HG02938 (cell line): ENCODE data around the gene SLC6A19.

Experiments used
- ATAC-seq: cut with Tn5 transposase; IDR thresholded peaks from one replicate; pipeline ENCODE4 v1.9.1; 2021; ENCODE audit warnings: mild to moderate bottlenecking, moderate library complexity; ENCODE audit not compliant: unreplicated experiment

SLC6A19 gene

DNA sequence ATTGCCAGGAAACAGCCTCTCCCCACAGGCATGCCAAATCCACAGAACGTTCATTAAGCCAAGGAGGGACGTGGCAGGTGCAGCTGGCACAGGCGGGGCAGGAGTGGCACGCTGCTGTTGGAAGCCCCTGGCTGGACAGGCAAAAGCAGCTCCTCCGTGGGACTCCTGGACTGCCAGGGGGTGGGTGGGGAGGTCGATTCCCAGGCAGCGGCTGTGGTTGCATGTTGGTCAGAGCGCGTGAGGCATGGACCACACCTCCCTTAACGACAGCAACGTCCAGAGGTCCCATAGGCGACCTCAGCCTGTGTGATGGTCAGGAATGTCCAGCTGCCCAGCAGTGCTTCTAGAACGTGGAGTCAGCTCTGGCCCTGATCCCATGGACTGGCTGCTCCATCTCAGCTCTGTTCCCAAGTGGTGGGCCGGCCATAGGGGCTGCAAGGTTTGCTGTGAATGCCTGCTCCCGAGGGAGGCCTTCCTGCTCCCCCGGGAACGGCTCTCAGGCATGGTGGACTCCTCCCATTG, 6.9 kb downstream of the SLC6A19 start:
- ATAC-seq, result no peak

DNA sequence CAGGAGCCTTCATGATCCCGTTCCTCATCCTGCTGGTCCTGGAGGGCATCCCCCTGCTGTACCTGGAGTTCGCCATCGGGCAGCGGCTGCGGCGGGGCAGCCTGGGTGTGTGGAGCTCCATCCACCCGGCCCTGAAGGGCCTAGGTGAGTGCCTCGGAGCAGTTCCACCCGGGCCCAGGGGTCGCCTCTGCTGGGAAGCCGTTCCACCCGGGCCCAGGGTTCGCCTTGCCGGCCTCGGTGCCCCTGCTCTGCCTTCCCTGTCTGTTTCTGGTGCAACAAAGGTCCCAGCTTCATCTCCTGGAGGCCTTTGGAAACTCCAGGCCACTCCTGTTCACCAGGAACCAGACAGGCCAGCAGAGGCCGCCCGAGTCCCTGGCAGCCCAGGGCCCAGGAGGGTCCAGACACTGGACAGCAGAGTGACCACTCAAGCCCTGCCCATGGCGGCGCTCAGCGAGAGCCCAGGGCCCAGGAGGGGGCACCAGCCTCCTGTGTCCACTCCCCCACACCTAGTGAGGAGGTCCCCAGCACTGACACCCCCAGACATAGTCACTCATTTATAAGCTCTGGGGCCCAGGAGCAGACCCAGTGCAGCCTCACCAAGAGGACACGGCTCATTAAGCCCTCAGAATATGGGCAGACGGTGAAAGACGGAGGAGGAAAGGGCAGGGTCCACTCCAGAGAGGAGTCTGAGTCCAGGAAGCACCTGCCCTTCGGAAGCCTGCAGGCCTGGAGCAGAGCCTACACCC, 7.5 kb downstream of the SLC6A19 start:
- no peak for ATAC-seq

DNA sequence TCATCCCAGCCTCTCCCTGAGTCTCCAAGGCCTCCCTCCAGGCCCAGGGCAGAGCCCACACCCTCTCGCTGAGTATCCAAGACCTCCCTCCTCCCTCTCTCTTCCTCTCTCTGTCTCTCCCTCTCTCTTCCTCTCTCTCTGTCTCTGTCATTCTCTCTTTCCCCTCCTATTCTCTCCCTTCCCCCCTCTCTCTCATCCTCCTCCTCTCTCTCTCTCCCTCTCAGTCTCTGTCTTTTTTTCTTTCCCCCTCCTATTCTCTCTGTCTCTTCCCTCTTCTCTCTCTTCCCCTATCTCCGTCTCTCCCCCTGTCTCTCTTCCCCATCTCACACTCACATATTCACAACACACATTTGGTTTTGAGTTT, 8.1 kb downstream of the SLC6A19 start:
- no peak for ATAC-seq

DNA sequence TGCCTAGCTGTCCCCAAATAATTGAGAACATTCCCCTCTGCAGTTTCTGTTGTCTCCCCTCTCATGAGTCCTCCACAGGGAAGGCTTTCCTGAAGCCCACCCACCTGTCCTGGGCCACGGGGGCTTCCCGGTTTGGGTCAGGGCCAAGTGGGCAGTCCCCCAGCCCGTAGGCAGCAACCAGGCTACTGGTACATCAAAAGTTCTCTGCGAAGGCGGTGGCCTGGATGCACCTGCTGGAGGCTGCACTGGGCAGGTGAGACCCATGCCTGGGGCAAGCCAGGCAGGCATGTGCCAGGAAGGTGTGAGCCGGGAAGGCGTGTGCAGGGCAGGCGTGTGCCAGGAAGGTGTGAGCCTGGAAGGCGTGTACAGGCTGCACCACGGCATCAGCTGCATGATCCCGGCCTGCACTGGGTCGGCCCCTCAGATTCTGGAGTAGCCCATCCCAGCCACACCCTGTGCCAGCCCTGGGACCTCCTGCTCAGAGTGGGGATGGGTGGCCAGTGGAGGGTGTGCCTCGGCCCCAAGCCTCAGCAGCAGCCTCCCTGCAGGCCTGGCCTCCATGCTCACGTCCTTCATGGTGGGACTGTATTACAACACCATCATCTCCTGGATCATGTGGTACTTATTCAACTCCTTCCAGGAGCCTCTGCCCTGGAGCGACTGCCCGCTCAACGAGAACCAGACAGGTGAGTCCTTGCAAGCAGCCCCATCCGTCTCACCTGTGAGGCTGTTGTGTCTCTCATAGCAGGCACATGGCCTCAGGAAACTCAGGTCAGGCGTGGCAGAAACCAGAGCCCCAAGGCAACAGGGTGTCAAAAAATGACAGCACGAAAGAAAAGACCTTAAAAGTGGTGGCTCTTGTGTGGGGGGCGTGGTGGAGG, 8.7 kb downstream of the SLC6A19 start:
- no peak for ATAC-seq

DNA sequence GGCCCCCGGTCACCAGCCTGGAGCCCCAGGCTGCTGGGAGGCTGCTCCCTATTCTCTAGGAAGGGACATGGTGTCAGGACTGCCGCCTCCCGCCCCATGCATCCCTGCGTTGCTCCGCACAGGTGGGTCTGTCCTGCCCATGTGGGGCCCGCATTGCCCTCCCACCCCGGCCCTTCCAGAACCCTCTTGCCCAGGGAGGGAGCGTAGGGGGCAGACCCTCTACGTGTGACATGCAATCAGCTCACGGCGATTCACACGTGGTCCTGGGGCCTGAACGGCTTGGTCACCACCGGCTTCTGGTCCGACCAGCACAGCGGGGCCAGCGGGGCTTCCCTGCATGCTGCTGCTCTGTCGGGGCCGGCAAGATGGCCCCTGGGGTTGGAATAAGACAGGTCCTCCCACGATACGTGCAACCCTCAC, 9.4 kb downstream of the SLC6A19 start:
- ATAC-seq, result no peak

DNA sequence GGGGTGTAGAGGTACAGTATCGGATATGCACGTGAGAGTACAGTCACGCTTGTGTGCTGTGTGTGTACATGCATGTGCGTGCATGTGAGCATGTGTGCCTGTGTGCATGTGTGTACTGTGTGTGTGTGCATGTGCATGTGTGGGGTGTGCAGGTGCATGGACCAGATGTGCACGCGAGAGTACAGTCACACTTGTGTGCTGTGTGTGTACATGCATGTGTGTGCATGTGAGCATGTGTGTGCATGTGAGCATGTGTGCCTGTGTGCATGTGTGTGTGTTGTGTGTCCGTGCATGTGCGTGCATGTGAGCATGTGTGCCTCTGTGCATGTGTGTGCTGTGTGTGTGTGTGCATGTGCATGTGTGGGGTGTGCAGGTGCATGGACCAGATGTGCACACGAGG, 10.3 kb downstream of the SLC6A19 start:
- no peak for ATAC-seq

DNA sequence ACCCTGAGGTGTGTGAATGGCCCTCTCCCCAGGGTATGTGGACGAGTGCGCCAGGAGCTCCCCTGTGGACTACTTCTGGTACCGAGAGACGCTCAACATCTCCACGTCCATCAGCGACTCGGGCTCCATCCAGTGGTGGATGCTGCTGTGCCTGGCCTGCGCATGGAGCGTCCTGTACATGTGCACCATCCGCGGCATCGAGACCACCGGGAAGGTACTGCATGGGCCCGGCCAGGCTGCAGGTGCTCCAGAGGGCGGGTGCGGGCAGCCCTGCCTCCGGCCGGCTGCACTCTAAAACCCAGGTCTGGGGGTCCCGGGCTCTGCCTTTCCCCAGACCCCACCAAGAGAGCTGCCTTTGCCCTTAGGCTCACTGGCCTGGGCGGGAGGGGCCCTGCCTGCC, 10.9 kb downstream of the SLC6A19 start:
- ATAC-seq, result no peak

DNA sequence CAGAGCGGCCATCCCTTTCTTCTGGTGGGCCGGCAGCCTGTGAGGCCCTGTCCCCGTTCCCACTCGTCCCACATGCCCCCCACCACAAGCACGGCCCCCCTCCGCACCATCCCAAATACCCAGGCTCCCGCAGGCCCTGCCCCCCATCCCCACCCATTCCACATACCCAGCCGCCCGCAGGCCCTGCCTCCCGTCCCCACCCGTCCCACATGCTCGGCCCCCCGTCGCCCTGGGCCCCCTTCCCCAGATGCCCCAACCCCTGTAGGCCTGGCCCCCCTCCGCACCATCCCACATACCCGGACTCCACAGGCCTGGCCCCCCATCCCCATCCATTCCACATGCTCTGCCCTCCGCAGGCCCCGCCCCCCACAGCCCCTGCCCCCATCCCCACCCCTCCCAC, 11.5 kb downstream of the SLC6A19 start:
- no peak for ATAC-seq

DNA sequence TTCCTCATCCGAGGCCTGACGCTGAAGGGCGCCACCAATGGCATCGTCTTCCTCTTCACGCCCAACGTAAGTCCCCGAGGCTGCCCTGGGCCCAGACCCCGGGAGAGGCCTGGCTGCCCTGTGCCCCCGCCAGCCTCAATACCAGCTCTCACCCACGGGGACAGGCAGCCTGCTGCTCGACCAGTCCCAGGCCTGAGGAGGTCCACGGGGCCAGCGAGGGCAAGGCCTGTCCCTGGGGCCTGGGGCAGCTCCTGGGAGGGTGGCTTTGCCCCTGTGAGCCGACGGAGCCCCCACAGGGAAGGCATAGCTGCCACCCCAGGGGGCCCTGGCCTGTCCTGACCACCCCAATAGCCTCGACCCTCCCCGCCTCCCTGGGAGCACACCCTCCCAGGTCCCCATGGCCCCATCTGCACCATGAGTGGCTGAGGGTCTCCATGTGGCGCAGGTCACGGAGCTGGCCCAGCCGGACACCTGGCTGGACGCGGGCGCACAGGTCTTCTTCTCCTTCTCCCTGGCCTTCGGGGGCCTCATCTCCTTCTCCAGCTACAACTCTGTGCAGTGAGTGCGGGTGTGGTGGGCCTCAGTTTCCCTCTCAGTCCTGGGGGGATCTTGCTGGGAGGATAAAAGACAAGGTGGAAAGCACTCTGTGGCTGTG, 12.2 kb downstream of the SLC6A19 start:
- no peak for ATAC-seq

DNA sequence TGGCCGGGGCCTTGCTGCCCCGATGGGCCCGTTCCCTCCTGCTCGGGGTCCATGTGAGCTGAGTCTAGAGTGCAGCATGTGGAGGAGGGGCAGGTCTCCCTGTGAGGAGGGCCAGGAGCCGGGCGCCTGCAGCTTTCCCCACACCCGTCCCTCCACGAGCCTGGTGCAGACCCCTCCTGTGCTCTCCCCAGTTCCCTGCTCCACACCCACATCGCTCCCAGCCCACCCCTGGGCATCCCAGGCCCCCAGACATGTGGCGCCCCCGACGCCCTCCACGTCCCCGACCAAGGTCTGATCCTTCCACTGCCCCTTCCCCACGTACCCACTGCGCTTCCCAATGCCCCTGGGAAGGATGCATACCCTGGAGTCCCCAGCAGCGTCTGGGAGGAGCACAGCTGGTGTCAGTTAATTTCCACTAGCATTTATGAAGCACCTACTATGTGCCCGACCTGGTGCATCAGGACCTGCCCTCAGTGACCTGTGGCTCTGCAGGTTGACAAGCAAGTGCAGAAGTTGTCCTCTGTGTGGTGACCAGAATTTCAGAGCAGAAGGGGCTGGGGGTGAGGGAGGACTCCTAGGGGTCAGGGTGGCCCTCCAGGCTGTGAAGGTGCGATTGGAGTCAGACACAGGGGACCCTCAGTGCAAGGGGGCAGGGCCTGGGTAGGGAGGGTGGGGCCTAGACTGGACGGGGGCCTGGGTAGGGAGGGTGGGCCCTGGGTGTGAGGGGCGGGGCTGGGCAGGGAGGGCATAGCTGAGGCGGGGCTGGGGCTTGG, 13.0 kb downstream of the SLC6A19 start:
- ATAC-seq, result no peak

DNA sequence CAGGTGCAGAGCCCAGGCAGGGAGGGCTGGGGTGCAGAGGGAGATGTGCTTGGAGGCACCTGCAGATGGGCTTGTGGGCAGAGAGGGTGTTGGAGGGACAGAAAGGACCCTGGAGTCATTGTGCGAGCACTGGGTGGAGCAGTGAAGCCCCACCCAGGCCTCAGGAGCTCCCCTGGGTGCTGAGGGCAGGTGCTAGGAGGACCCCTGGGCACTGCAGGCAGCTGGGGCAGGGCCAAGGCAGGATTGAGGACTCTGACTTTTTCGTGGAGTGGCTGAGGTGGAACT, 13.5 kb downstream of the SLC6A19 start:
- no peak for ATAC-seq

DNA sequence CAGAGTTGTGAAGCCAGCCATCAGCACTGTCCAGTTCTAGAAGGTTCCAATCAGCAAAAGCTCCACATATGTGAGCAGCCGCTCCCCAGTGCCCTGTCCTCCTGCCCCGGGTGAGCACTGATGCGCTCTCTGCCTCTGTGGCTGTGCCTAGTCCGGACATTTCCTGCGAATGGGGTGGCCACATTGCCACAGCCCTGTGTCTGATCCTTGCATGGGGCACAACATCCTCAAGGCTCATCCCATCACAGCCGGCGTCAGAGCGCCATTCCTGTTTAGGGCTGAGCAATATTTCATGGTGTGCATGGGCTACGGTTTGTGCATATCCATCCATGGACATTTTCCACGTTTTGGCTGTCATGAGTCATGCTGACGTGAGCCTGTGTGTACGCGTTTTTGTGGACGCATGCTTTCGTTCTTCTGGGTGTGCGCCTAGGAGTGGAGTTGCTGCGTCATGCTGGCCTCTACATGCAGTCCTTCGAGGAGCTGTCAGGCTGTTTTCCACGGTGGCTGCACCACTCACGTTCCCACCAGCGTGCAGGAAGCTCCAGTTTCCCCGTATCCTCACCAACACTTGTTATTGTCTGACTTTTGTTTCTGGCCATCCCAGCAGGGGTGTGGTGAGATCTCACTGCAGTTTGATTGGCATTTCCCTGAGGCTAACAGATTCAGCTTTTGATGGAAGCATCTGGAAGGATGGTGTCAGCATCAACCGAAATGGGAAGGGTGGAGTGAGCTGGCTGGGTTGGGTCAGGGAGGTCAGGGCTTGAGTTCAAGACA, 14.1 kb downstream of the SLC6A19 start:
- ATAC-seq, result no peak

DNA sequence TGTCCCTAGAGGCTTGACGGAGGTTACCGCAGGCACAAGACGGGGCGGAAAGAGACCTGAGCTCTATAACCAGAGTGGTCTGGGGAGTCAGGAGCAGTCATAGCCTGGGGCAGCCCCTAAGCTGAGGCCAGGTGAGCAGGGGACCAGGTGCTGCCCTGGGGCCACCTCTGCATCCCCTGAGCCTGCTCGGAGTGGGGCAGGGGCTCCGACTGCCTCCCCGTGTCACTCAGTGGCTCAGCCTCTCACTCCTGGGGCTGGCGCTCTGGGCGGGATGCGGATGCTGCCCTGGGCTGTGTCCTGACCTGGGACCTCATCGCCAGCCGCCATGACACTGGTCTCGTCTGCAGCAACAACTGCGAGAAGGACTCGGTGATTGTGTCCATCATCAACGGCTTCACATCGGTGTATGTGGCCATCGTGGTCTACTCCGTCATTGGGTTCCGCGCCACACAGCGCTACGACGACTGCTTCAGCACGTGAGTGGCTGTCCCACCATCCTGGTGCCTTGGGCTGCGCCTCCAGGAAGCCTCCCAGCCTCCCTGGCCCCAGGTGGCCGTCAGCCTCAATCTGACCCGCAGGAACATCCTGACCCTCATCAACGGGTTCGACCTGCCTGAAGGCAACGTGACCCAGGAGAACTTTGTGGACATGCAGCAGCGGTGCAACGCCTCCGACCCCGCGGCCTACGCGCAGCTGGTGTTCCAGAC, 15.0 kb downstream of the SLC6A19 start:
- ATAC-seq, result no peak

DNA sequence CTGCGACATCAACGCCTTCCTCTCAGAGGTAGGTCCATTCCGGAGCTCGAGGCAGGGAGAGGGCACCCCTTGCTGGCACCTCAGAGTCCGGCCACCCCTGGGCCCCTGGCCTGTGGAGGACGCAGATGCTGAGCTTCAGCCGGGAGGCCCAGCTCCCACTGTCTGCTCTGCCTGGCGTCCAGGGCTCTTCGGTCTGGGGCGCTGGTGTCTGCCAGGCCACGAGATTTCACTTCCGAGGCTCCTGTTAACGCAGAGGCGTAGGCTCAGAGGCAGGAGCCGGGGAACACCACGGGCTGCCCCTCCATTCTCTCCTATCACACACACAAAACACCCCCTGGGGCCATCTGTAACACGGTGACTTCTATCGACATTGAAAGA, 15.5 kb downstream of the SLC6A19 start:
- no peak for ATAC-seq

DNA sequence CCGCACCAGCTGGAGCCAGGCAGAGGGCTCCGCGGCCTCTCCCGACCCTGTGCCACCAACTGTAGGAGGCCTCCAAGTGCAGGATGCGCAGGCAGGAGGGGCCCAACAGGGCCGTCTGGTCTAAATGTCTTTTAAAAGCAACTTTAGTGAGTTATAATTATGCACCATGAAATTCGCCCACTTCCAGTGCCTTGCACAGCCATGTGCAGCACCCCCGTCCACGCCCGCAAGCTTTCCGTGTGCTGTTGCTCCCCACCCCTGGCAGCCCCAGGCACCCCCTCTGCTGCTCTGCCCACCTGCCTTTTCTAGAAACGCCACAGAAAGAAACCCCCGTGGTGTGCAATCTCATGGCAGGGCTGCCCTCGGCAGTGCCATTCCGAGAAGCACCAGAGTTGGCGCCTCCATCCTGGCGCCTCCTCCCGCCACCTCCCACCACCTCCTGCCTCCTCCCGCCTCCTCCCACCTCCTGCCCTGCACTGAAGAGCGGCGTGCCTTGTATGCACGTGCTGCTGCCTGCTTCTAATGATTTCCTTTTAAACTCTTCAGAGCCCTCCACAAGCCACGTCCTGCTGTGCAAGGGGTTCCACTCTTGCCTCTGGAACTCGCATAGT, 16.3 kb downstream of the SLC6A19 start:
- ATAC-seq, result no peak

DNA sequence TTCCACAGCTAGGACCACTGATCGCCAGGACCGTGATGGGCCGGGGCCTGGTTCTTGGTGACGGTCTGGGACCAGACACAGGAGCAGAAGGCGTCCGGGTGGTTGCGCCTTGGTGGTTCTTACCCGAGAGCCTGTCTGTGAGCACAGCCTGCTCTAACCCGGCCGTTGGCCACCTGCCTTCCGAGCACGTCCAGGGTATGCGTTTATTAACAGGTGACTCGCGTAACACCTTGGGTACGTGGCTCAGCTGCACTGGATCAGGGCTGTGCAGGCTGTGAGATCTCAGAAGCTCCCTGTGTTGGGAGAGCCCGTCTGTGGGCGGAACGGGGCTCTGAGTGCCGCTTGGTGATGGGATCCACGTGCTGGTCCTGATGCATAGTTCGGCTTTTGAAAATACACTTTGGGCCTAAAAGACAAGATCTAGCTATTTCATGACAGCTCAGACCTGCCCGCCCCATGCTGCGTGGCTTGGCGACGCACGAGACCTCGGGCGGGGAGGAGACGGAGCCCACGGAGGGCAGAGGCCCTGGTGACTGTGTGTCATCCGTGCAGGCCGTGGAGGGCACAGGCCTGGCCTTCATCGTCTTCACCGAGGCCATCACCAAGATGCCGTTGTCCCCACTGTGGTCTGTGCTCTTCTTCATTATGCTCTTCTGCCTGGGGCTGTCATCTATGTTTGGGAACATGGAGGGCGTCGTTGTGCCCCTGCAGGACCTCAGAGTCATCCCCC, 17.1 kb downstream of the SLC6A19 start:
- ATAC-seq, result no peak

DNA sequence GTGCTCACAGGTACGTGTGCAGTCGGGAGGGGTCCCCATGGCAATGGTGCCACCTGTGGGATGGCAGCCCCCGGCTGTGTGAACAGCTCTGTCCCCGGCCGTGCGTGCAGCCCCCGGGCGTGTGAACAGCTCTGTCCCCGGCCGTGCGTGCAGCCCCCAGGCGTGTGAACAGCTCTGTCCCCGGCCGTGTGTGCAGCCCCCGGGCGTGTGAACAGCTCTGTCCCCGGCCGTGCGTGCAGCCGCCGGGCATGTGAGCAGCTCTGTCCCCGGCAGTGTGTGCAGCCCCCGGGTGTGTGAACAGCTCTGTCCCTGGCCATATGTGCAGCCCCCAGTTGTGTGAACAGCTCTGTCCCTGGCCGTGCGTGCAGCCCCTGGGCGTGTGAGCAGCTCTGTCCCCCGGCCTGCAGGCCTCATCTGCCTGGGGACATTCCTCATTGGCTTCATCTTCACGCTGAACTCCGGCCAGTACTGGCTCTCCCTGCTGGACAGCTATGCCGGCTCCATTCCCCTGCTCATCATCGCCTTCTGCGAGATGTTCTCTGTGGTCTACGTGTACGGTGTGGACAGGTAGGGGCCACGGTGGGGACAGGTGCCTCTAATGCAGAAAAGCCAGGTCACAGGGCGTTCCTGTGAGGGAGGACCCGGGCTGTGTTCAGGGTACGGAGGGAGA, 17.8 kb downstream of the SLC6A19 start:
- no peak for ATAC-seq

DNA sequence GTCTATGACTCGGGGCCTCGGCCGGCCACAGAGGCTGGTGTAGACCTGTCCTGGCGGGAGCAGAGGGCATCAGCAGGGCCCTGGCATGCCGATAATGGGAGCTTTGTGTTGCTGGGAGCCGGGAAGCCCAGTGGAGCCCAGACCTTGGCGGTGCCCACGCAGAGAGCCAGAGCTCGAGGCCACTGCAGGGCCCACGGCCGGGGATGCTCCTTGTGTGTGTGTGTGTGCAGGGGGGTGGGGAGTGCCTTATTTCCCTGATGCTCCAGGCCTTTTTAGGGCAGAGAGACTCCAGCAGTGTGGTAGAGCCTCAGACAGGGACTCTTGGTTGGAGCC, 18.3 kb downstream of the SLC6A19 start:
- ATAC-seq, result no peak
